NCI-H345 (cell line): ENCODE results near the gene FBRSL1.
"Not testable (repeated sequence)": the region's sequence is repeated elsewhere in the genome, so short reads cannot be mapped to it uniquely, and the experiment has no call there.

Source experiments
- DNase-seq: peaks from one replicate; lab custom pipeline; 2025; lab: John Stamatoyannopoulos, UW

FBRSL1 gene

DNA sequence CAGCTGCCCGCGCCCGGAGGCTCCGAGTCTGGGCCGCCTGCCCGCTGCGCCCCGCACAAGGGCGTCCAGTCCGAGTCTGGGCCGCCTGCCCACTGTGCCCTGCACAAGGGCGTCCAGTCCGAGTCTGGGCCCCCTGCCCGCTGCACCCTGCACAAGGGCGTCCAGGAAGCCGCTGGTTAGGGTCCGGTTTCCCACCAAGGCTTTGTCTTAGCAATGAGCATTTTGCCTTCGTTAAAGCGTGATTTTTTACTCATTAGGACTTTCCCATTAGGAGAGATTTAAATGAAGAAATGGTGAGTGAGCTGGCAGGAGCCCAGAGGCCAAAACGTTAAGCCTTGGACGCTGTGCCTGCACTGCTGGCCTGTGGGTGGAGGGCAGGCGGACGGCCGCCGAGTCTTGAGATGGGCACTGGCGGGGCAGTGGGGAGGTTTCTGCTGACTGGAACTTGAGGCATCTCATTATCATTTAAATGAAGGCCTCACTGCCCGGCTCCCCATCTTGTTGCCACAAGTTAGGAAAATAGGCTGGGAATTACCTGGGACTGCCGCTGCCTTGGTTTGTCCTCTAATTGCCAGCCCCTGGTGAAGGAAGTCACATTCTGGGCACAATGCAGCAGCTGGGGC is 36.0 kb downstream of the FBRSL1 start:
- no peak for DNase-seq

DNA sequence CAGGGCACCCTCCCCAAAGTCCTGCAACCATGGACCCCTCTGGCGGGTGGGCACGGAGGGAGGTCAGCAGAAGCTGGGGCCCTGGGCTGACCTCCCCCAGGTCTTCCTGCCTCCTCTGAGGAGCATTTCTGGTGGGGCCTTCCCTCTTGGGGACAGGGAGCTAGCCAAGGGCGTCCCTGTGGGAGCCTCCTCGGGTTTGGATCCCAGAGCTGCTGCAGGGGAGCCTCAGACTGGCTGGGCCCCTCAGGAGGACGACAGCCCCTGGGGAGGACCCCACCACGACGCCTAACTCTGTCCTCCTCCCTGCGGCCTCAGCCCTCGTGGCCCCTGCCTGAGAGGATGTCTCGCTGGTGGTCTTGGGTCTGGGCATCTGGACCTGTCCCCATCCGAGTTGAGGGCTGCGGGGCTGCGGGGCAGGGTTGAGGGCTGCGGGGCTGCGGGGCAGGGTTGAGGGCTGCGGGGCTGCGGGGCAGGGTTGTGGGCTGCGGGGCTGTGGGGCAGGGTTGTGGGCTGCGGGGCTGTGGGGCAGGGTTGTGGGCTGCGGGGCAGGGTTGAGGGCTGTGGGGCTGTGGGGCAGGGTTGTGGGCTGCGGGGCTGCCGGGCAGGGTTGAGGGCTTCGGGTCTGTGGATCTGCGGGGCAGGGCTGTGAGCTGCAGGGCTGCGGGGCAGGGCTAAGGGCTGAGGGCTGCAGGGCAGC is 37.4 kb downstream of the FBRSL1 start:
- no peak for DNase-seq

DNA sequence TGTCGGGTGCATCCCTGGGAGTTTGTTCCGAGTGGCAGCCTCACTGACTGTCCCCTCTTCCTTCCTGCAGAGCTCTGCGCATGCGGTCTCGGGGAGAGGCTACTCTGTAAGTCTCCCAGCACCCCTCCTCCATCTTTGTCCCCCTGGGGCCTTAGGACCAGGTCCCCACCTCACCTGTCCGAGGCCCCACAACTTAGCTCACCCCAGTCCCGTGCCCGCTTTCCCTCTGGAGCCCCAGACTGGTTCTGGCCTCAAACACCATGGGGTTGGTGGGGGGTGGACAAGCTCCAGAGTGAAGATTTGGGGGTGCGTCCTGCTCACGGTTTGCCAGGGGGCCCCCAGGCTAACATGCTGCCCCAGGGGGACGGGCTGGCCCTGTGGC is 37.9 kb downstream of the FBRSL1 start:
- no peak for DNase-seq

DNA sequence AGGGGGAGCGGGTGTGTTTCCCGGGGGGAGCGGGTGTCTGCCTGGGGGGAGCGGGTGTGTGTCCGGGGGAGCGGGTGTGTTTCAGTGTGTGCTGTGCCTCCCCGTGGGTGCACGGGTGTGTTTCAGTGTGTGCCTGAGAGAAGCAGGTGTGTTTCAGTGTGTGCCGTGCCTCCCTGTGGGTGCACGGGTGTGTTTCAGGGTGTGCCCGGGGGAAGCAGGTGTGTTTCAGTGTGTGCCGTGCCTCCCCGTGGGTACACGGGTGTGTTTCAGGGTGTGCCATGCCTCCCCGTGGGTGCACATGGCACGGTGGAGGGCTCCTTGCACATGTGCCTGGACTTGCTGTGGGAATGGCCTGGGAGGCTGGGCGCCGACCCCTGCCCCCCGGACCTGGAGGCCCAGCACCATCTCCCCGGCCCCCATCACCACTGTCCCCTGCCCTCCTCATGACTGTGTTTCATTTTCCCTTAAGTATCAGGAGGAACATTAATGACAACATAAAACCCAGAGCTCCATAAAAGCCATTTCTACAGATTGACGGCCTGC is 38.7 kb downstream of the FBRSL1 start:
- no peak for DNase-seq

DNA sequence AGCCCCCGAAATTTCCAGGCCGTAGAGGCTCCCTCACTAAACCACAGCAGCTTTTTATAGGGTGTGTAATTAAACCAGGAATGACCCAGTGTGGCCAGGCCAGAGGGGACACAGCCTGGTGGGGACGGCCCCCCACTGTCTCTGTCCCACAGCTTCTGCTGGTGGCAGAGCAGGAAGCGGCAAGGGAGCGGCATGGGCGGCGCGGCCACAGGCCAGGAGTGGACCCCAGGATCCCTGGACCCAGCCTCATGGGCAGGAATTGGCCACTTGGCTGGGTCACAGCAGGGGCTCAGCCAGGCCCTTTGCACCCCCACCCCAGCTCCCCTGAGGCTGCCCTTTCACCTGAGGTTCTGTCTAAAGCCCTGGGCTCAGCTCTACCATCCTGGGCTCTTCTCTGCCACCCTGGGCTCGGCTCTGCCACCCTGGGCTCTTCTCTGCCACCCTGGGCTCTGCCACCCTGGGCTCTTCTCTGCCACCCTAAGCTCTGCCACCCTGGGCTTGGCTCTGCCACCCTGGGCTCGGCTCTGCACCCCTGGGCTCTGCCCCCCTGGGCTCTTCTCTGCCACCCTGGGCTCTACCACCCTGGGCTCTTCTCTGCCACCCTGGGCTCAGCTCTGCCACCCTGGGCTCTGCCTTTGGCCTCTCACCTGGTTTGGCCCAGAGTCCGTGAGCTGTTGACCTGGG is 39.3 kb downstream of the FBRSL1 start:
- DNase-seq: no peak

DNA sequence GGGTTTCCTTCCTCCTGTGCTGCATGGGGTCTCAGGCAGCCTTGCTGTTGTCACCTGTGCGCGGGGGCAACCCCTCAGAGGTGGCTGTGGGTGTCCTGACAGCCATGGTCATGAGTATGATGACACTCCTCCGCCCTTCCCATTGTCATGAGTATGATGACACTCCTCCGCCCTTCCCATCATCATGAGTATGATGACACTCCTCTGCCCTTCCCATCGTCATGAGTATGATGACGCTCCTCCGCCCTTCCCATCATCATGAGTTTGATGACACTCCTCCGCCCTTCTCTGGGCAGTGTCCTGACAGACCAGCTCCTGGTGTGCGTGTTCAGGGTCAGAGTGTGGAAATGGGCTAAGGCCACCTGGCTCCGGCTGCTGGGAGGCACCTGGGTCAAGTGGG is 40.0 kb downstream of the FBRSL1 start:
- DNase-seq: no peak

DNA sequence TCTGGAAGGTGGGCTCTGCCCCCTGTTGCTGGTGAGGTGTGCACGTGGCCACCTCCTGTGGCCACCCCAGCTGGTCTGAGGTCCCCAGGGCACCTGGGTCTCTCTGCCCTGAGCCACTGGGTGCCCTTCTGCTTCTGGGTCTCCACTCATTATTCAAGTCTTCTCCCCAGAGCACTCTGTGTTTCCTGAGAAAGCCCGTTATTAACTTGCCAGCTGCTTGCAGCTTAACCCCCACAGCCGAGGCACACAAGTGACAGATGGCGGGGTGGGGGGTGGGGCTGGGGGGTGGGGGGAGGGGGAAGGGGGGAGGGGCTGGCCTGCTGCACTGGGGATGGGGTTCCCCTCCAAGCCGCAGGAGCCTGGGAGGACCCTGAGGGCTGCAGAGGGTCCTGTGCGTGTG is 40.5 kb downstream of the FBRSL1 start:
- DNase-seq: no peak

DNA sequence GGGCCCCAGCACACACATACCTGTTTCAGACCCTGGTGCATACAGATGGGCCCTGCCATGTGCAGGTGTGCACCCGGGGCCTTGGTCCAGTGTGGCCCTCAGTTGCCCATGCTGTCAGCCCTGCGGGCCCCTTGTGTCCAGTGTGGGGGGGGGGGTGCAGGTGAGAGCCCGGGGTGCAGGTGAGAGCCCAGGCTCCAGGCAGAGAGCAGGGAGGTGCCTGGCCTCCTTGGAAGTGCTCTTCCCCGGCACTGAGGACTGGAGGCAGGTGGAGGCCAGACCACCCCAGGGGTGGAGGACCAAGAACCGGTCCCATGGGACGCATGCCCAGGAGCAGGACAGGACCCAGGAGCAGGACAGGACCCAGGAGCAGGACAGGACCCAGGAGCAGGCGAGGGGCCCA is 40.9 kb downstream of the FBRSL1 start:
- no peak for DNase-seq

DNA sequence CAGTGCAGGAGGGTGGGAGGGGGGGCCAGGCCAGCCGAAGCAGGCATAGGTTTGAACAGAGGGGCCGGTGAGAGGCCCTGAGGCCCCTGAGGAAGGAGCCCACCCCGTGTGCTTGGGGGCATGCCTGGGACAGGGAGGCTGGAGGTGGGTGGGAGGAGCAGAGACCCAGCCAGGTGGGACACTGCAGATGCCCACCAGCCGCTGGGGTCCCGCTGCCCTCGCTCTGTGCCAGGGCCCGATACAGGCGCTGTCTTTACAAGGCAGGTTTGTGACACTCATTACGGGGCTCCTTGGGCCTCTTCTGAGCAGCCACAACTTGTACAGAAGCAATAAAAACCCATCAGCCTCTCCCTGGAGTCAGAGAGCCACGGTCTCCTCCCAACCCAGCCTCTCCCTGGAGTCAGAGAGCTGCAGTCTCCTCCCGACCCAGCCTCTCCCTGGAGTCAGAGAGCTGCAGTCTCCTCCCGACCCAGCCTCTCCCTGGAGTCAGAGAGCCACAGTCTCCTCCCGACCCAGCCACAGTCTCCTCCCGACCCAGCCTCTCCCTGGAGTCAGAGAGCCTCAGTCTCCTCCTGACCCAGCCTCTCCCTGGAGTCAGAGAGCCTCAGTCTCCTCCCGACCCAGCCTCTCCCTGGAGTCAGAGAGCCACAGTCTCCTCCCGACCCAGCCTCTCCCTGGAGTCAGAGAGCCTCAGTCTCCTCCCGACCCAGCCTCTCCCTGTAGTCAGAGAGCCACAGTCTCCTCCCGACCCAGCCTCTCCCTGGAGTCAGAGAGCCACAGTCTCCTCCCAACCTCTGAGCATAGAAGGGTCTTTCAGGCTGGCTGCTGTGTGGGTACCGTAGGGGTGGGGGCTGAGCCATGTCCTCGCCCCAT is 43.0 kb downstream of the FBRSL1 start:
- not testable (repeated sequence) for DNase-seq

DNA sequence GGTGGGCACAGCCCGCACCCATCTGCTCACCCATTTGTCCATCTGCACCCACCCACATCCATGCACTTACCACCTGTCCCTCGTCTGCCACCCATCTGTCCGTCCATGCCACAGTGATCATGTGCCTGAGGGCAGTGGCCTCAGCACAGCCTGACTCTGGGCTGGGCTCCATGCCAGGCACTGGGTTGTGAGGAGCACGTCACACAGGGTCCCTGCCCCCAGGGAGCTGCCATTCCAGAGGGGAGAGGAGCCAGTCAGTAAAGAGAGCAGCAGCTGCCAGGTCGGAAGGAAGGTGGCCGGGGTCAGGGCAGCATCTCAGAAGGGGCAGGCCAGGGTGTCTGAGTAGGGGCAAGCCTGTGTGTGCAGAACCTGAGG is 43.6 kb downstream of the FBRSL1 start:
- DNase-seq: no peak

DNA sequence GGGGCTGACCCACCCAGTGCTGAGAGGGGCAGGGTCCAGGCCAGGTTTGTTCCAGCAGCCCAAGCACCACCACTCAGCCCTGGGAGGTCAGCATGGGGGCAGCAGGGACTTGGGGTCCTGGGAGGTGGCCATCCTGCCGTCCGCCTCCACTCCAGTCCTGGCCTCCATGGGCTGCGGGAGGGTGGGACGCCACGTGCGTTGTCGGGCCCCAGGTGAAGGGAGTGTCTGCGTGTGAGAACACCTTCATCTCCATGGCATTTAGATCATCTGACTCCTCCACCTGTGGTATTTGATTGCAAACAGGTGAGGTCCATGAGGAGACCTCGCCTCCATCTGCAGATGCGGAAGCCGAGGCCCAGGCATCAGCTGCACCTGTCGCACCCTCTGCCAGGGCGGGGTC is 44.1 kb downstream of the FBRSL1 start:
- DNase-seq: no peak

DNA sequence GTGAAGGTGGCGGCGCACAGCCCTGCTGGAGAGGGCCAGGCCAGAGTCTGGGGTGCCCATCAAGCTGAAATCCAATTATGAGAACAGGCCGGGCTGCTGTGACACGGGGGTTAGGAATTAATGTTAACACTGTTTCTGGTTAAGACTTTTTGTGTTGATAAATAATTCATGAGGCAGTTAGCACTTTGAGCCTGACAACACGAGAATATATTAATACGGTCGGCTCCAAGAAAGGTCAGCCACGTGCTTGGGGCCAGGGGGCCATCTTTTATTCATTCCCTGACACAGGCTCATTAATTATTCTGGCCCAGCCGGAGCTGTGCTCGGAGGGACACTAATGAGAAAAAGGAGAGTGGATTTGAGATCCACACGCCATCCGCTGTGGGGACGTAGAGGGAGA is 45.1 kb downstream of the FBRSL1 start:
- DNase-seq: no peak

DNA sequence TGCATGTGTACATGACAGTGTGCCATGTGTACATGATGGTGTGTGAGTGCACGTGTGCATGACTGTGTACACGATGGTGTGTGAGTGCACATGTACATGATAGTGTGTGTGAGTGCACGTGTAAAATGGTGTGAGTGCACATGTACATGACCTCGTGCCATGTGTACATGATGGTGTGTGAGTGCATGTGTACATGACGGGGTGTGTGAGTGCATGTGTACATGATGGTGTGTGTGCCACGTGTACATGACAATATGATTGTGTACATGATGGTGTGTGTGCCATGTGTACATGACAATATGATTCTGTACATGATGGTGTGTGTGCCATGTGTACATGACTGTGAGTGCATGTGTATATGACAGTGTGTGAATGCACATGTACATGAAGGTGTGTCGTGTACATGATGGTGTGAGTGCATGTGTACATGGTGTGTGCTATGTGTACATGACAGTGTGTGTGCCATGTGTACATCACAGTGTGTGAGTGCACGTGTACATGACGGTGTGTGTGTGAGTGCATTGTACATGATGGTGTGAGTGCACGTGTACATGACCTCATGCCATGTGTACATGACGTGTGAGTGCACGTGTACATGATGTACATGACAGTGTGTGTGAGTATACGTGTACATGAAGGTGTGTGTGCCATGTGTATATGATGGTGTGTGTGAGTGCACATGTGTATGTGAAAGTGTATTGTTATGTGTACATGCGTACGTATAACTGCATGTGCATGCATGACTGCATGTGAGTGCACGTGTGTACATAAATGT is 46.3 kb downstream of the FBRSL1 start:
- DNase-seq: no peak

DNA sequence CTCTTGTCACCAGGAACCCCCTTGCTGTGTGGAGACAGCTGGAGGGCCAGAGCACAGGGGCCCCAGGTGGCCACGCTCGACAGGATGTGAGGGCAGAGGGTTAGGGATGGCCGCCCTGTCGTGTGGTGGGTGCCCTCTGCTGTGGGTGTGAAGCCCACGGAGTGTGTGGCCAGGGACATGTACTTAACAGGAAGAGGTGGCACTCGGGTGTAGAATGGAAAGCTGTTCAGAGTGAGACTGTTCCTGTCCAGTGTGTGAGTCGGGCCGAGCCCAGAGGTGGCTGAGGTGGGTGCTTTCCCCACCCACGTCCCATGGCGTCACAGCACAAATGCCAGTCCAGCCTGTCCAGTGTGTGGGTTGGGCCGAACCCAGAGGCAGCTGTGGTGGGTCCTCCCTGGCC is 47.1 kb downstream of the FBRSL1 start:
- no peak for DNase-seq

DNA sequence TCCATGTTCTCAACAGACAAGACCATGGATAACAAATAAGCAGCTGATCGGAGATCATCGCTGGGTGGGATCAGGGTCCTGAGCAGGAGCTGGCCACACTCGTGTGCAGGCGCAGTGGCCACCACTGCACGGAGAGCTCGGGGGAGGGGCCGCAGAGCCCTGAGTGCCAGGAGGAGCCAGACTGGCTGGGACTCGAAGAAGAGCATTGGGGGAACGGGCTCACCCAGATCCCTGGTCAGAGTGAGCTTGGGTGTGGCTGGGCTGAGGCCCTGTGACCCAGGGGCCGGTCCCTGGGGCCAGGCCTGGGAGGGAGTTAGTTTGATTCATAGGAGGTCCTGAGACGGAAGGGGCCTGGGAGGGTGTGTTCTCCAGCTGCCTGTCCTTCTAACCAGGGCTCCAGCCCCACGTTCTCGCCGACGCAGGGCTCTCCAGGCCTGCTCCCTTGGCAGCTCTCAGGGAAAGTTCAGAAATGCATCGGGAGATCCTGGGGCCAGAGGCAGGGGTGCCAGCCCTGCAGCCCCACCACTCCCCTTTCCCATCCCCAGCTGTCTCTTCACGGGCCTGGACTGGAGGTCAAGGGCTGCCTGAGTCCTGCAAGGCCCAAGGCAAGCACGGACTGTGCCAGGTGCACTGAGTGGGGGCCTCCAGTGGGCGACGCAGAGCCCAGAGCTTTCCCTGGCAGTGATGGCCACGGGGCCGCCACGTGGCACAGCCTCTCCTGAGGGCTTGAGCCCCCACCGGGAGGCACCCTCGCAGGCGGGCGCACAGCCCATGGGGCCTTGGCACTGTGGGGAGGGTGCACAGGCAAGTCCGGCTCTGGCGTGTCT is 48.1 kb downstream of the FBRSL1 start:
- DNase-seq: no peak

DNA sequence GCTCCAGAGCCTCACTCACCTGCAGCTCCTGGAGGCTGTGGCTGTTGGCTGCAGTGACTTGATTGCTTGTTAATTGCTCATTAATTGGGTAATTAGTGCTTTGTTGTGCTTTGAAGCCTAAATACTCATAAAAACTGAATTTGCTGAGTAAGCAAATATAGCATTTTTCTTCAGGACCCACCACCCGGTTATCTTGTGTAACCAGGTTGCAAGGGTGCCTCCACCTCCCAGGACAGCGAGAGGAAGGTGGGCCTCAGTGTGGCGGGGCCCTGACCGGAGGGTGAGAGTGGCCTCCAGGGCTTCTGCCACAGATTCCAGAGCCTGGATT is 48.7 kb downstream of the FBRSL1 start:
- DNase-seq: no peak

DNA sequence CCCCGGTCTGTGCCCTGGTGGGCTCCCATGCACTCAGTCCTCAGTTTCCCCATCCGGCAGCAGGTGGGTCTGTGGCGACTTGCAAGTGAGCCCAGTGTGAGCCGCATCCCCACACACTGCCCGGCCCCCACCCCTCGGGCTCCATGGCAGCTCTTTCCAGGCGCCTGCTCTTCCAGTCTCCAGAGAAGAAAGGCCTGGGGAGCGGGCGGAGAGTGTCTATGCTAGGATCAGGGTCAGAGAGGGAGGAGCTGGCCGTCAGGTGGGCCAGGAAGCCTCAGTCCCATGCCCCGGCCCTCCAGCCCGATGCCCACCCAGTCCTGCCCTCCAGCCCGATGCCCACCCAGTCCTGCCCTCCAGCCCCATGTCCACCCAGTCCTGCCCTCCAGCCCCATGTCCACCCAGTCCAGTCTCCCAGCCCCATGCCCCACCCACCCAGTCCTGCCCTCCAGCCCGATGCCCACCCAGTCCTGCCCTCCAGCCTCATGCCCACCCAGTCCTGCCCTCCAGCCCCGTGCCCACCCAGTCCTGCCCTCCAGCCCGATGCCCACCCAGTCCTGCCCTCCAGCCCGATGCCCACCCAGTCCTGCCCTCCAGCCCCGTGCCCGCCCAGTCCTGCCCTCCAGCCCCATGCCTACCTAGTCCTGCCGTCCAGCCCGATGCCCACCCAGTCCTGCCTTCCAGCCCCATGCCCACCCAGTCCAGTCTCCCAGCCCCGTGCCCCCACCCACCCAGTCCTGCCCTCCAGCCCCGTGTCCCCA is 49.2 kb downstream of the FBRSL1 start:
- no peak for DNase-seq

DNA sequence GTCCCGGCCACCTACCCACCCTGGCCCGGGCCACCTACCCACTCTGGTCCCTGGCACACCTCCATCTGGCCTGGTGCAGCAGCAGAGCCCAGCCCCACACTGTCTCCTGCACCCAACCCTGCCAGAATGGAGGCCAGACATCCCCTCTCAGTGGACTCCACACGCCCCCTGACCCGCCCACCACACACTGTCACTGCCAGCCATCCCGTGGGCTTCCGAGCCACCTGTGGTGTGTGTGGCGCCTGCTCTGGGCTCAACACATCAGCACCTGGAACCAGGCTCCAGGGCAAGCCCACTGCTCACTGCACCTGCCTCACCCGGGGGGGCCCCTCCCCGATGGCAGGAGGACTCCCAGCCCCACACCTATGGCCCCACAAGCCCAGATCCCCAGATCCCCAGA is 50.5 kb downstream of the FBRSL1 start:
- no peak for DNase-seq

DNA sequence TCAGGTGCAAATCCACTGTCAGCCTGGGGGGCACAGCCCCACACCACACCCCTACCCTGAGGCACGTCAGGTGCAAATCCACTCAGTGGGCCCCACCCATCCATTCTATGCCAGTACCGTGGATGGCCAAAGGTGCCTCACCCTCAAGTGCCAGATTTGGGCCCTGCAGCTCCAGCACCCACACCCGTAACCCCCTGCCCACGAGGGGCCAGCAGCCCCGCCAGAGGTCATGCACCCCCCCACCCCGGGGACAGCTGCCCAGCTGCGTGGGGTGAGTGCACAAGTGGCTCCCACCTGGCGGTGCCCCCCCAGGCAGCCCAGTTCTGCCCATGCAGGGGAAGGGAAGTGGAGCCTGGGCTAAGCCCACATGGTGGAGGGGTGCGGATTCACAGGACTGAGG is 51.2 kb downstream of the FBRSL1 start:
- DNase-seq: no peak

DNA sequence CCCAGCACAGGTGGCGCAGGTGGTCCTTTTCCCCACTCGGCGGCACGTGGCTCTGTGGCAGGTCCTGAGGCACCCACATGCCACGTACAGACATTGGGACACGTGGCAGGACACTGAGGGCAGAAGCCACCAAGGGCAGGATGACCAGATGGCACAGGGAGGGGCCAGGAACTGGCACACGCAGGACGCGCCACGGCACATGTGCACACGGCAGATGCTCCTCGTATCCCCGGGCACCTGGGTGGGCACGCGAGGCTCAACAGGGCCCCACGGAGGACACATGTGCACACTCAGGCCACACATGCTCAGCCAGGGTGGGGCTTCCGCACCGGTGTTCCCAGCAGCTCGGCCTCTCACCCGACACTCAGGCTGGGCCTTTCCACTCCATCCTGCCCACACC is 52.0 kb downstream of the FBRSL1 start:
- no peak for DNase-seq
